Astrocyte (in vitro differentiated cells and primary cell): Measurements from ENCODE around the gene CRISPLD2.

Experiments used
- CTCF ChIP-seq: IDR thresholded peaks from 2 replicates; pipeline ENCODE4 v1.5.1; 2011; ENCODE audit warnings: low read depth, mild to moderate bottlenecking, inconsistent platforms, low read length, moderate library complexity; ENCODE audit not compliant: insufficient read depth
- EZH2 ChIP-seq: IDR thresholded peaks from 2 replicates; pipeline ENCODE4 v1.6.1; 2012; ENCODE audit warnings: mild to moderate bottlenecking, low read length, inconsistent platforms; ENCODE audit not compliant: insufficient read depth

GRCh38 chr16:84826558-84826941 is 6.8 kb downstream of the CRISPLD2 start:
- TF ChIP-seq EZH2 (no peak), CTCF (no peak)
